Esophagus squamous epithelium (tissue), 4 donors: ENCODE measurements around the gene TBP.

ENCODE experiments used
- CTCF ChIP-seq, 6 experiments: fragments of 450-650 bp in 4 of 6; fragments of 200-600 bp in 2 of 6; sonication (generic) in 2 of 6; IDR thresholded peaks; one replicate each; pipeline ENCODE4 v1.5.1; 2016 to 2019; ENCODE audit warnings: antibody characterized with exemption in 6 of 6, mild to moderate bottlenecking in 4 of 6, moderate library complexity in 4 of 6
- POLR2A ChIP-seq, 4 donors: fragments of 450-650 bp; IDR thresholded peaks; one replicate each; pipeline ENCODE4 v1.6.1; 2017; ENCODE audit warnings: antibody characterized with exemption in 4 of 4, mild to moderate bottlenecking in 4 of 4, moderate library complexity in 3 of 4

- TF ChIP-seq CTCF (IDR thresholded peaks at IDR 0.05) = no peak
- TF ChIP-seq POLR2A (IDR thresholded peaks at IDR 0.05) = no peak
Measured at GRCh38 chr6:170572704-170573466, 18.7 kb downstream of the TBP start.
